NCI-H82 treated with DMSO at 0.1 percent for 48 hours (cell line): Measurements from ENCODE around the gene TNRC6C.

Experiments
- DNase-seq: peaks from one replicate; lab custom pipeline; 2025; ENCODE audit not compliant: unreplicated experiment; lab: John Stamatoyannopoulos, UW

TNRC6C gene

GRCh38 chr17:78147315-78147998 is 189.0 kb downstream of the TNRC6C start:
- DNase-seq, result no peak

- no peak for DNase-seq
Observed at GRCh38 chr17:78148286-78149016, 189.9 kb downstream of the TNRC6C start.

GRCh38 chr17:78151514-78152008 is 193.1 kb downstream of the TNRC6C start:
- no peak for DNase-seq

GRCh38 chr17:78154903-78155811 is 196.7 kb downstream of the TNRC6C start:
- no peak for DNase-seq
